ENCODE data around the gene CD99. TPM values are rescaled to one million over a fixed set of nuclear protein-coding genes. Genes with fewer than 3 reads are reported as not detected.
"Not testable (repeated sequence)": the region's sequence is repeated elsewhere in the genome, so short reads cannot be mapped to it uniquely, and the experiment has no call there.

The CD99 gene
- total and polyA plus RNA-seq, 4 donors, result 118 to 266 (median 189) TPM

- H3K4me1 ChIP-seq (ENCODE audit: control insufficient read depth in 5 of 5, insufficient read depth in 5 of 5, low read length in 5 of 5), result no peaks in the 10 kb centered on the region
- 96 to 97% methylated on average over 10 of the region's 10 CpGs for WGBS, 2 donors
- ATAC-seq (ENCODE audit: insufficient read depth, low FRiP score) (no peak), DNase-seq (no peak)
- H3K36me3 ChIP-seq (ENCODE audit: control insufficient read depth in 4 of 4, insufficient read depth in 4 of 4, low read length in 4 of 4), result peaks cover 14 to 38% (median 31%) of the 10 kb centered on the region in 4 donors
- H3K27me3 ChIP-seq (ENCODE audit: control insufficient read depth in 3 of 3, insufficient read depth in 3 of 3, low read length in 2 of 3), result peaks cover 0 to 2% (median 0%) of the 10 kb centered on the region in 3 donors
- TF ChIP-seq, protein P1, sequence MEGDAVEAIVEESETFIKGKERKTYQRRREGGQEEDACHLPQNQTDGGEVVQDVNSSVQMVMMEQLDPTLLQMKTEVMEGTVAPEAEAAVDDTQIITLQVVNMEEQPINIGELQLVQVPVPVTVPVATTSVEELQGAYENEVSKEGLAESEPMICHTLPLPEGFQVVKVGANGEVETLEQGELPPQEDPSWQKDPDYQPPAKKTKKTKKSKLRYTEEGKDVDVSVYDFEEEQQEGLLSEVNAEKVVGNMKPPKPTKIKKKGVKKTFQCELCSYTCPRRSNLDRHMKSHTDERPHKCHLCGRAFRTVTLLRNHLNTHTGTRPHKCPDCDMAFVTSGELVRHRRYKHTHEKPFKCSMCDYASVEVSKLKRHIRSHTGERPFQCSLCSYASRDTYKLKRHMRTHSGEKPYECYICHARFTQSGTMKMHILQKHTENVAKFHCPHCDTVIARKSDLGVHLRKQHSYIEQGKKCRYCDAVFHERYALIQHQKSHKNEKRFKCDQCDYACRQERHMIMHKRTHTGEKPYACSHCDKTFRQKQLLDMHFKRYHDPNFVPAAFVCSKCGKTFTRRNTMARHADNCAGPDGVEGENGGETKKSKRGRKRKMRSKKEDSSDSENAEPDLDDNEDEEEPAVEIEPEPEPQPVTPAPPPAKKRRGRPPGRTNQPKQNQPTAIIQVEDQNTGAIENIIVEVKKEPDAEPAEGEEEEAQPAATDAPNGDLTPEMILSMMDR (IDR thresholded peaks at IDR 0.05; ENCODE audit: control extremely low read depth, extremely low read depth), result no peak
- H3K4me3 ChIP-seq, result no peak overlapping the region
- no peak overlapping the region for H3K9ac ChIP-seq (ENCODE audit: insufficient read depth in 1 of 2, low read length in 2 of 2)
- no peaks in the 10 kb centered on the region for H3K9me3 ChIP-seq (ENCODE audit: control insufficient read depth in 4 of 4, insufficient read depth in 3 of 4, low read length in 3 of 4)
- H3K27ac ChIP-seq (ENCODE audit: low read depth in 1 of 2, low read length in 1 of 2), result no peak overlapping the region
Measured at GRCh38 chrX:2719774-2720447, 28.8 kb downstream of the CD99 start.

DNA sequence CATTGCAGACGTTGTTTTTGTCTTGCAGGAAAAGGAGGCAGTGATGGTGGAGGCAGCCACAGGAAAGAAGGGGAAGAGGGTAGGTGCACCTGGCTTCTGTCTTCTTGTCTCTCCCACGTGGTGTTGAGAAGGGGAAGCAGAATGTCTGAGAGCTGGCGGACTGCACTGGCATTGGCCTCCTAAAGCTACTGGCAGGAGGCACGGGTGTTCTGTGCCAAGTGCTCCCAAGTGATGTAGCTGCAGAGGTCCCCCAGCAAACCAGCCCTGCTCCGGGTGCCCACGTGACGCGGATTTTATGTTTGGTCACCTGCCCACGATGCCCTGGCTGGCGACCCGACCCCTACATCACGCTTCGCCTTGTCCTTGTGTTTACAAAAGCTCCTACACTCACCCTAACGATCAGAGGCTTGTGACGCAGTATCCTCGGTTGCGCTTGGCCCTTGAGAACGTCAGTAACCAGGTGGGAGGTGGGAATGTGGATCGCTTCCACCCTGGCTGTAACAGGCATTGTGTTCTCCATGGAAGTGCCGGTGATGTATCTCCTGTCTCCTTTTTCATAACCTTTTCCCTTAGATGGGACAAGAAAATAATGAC is 32.3 kb downstream of the CD99 start:
- no peak for ATAC-seq (ENCODE audit: insufficient read depth, low FRiP score)
- TF ChIP-seq, protein P1 (IDR thresholded peaks at IDR 0.05; ENCODE audit: control extremely low read depth, extremely low read depth), result no peak
- no peaks in the 10 kb centered on the region for H3K4me1 ChIP-seq (ENCODE audit: control insufficient read depth in 5 of 5, insufficient read depth in 5 of 5, low read length in 5 of 5)
- H3K4me3 ChIP-seq, result no peak overlapping the region
- H3K27me3 ChIP-seq (ENCODE audit: control insufficient read depth in 3 of 3, insufficient read depth in 3 of 3, low read length in 2 of 3), result peaks cover 0 to 2% (median 0%) of the 10 kb centered on the region in 3 donors
- no peaks in the 10 kb centered on the region for H3K9me3 ChIP-seq (ENCODE audit: control insufficient read depth in 4 of 4, insufficient read depth in 3 of 4, low read length in 3 of 4)
- no peak overlapping the region for H3K9ac ChIP-seq (ENCODE audit: insufficient read depth in 1 of 2, low read length in 2 of 2)
- 87 to 92% methylated on average over 20 of the region's 20 CpGs for WGBS, 2 donors
- H3K36me3 ChIP-seq (ENCODE audit: control insufficient read depth in 4 of 4, insufficient read depth in 4 of 4, low read length in 4 of 4), result peaks cover 27 to 43% (median 35%) of the 10 kb centered on the region in 4 donors
- no peak for DNase-seq
- H3K27ac ChIP-seq (ENCODE audit: low read depth in 1 of 2, low read length in 1 of 2), result no peak overlapping the region

DNA sequence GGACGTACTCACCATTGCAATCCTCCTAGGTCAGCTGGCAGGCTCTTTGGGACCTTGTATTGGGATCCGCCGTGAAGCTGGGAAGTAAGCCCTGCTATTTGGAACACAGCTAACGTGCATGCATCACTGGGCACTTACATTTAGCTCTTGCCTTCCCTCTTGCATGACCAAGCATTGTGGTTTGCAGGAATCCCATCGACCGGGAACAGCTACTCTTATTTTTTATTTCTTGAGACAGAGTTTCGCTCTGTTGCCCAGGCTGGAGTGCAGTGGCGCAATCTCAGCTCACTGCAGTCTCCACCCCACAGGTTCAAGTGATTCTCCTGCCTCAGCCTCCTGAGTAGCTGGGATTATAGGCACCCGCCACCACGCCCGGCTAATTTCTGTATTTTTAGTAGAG is 36.2 kb downstream of the CD99 start:
- not testable (repeated sequence) for H3K9ac ChIP-seq (ENCODE audit: insufficient read depth in 1 of 2, low read length in 2 of 2); ATAC-seq (ENCODE audit: insufficient read depth, low FRiP score); H3K4me3 ChIP-seq; DNase-seq; H3K27ac ChIP-seq (ENCODE audit: low read depth in 1 of 2, low read length in 1 of 2); H3K9me3 ChIP-seq (ENCODE audit: control insufficient read depth in 4 of 4, insufficient read depth in 3 of 4, low read length in 3 of 4); H3K4me1 ChIP-seq (ENCODE audit: control insufficient read depth in 5 of 5, insufficient read depth in 5 of 5, low read length in 5 of 5); H3K27me3 ChIP-seq (ENCODE audit: control insufficient read depth in 3 of 3, insufficient read depth in 3 of 3, low read length in 2 of 3)
- H3K36me3 ChIP-seq (ENCODE audit: control insufficient read depth in 4 of 4, insufficient read depth in 4 of 4, low read length in 4 of 4), result peaks cover 27 to 54% (median 39%) of the 10 kb centered on the region in 4 donors
- 92 to 95% methylated on average over 11 of the region's 11 CpGs for WGBS, 2 donors

GRCh38 chrX:2732076-2732475 is 41.0 kb downstream of the CD99 start:
- Histone ChIP-seq H3K36me3 (ENCODE audit: control insufficient read depth in 4 of 4, insufficient read depth in 4 of 4, low read length in 4 of 4) (peaks cover 19 to 58% (median 32%) of the 10 kb centered on the region in 4 donors), H3K9me3 (ENCODE audit: control insufficient read depth in 4 of 4, insufficient read depth in 3 of 4, low read length in 3 of 4) (peaks cover 0 to 1% (median 0%) of the 10 kb centered on the region in 4 donors), H3K4me3 (no peak overlapping the region), H3K27me3 (ENCODE audit: control insufficient read depth in 3 of 3, insufficient read depth in 3 of 3, low read length in 2 of 3) (no peaks in the 10 kb centered on the region), H3K4me1 (ENCODE audit: control insufficient read depth in 5 of 5, insufficient read depth in 5 of 5, low read length in 5 of 5) (no peaks in the 10 kb centered on the region), H3K27ac (ENCODE audit: low read depth in 1 of 2, low read length in 1 of 2) (no peak overlapping the region), H3K9ac (ENCODE audit: insufficient read depth in 1 of 2, low read length in 2 of 2) (no peak overlapping the region)
- ATAC-seq (ENCODE audit: insufficient read depth, low FRiP score), result no peak
- WGBS, 2 donors, result 39 to 76% methylated on average over 9 of the region's 9 CpGs
- TF ChIP-seq, protein P1 (IDR thresholded peaks at IDR 0.05; ENCODE audit: control extremely low read depth, extremely low read depth), result no peak
- no peak for DNase-seq

Data from lung (tissue), 12 donors.